SKM-1 (cell line): ENCODE results near the gene VNN1.

ENCODE experiments used
- DNase-seq: peaks from one replicate; lab custom pipeline; 2025; ENCODE audit not compliant: unreplicated experiment; lab: John Stamatoyannopoulos, UW

The VNN1 gene, protein sequence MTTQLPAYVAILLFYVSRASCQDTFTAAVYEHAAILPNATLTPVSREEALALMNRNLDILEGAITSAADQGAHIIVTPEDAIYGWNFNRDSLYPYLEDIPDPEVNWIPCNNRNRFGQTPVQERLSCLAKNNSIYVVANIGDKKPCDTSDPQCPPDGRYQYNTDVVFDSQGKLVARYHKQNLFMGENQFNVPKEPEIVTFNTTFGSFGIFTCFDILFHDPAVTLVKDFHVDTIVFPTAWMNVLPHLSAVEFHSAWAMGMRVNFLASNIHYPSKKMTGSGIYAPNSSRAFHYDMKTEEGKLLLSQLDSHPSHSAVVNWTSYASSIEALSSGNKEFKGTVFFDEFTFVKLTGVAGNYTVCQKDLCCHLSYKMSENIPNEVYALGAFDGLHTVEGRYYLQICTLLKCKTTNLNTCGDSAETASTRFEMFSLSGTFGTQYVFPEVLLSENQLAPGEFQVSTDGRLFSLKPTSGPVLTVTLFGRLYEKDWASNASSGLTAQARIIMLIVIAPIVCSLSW

GRCh38 chr6:132713352-132714134 lies at the start of gene VNN1:
VNN1 (minus strand) TSS chr6:132714055; CDS start chr6:132714035, 20 bp downstream.
- peak; percentile 66 for DNase-seq

GRCh38 chr6:132763269-132763668 lies 49.4 kb upstream of the VNN1 start:
- no peak for DNase-seq

- DNase-seq = no peak
These were observed 46.4 kb upstream of the VNN1 start for GRCh38 chr6:132760256-132760655.

- no peak for DNase-seq
These were observed 44.8 kb upstream of the VNN1 start for GRCh38 chr6:132758689-132759088.

GRCh38 chr6:132752255-132752654 lies 38.4 kb upstream of the VNN1 start:
- no peak for DNase-seq

DNA sequence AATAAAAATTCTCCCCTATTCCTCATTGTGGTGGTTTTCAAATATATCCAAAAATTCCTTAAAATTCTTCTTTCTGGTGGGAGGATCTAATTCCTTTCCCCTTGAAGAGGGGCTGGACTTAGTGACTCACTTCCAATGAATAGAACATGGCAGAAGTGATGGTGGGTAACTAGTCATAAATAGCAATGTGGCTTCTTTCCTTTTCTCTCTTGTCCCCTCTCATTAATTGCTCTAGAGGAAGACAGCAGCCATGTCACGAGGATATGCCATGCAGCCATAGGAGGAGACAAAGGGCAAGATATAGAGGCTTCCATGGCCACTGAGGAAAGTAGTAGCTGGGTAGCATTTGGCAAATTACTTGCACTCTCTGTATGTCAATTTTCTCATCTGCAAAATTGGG lies 38.0 kb upstream of the VNN1 start:
- DNase-seq = no peak

- no peak for DNase-seq
These were observed 37.5 kb upstream of the VNN1 start for GRCh38 chr6:132751306-132751705.

- no peak for DNase-seq
These were observed 36.8 kb upstream of the VNN1 start for GRCh38 chr6:132750455-132751248.

DNA sequence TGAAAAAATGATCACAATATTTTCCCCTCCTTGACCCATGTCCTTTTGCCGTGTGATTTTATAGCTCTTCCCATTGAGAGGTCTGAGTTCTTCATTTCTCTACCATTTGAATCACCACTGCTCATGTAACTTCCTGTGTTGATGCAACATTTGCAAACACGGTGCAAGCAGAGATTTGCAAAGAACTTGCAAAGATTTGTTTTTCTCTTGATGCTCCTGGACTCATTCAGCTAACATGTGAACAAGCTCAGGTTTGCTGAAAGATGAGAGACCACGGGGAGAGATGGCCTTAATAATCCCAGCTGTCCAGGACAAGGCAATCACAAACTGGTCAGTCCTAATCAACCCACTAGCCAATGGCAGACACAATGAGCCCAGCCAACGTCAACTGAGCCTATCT lies 35.3 kb upstream of the VNN1 start:
- DNase-seq = peak; percentile 48

DNA sequence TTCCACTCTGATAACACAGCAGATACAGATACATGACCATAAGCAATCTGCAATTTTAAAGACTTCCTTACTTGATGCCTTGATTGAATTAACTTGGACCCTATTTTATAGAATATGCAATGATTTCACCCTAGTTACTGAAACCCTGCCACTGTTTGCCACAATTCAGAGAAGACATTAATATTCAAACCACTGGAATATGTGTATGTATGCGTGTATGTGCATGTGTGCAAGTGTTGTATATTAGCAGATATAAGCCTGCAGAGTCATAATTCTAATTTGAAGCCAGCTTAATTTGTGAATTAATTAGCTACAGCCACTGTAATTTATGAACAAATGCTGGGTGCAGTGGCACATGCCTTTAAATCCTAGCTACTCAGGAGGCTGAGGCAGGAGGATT lies 34.6 kb upstream of the VNN1 start:
- no peak for DNase-seq

GRCh38 chr6:132746048-132746447 lies 32.2 kb upstream of the VNN1 start:
- DNase-seq = peak; percentile 53

- no peak for DNase-seq
These were observed 28.6 kb upstream of the VNN1 start for GRCh38 chr6:132742495-132742894.

- no peak for DNase-seq
These were observed 27.4 kb upstream of the VNN1 start for GRCh38 chr6:132741281-132741680.

DNA sequence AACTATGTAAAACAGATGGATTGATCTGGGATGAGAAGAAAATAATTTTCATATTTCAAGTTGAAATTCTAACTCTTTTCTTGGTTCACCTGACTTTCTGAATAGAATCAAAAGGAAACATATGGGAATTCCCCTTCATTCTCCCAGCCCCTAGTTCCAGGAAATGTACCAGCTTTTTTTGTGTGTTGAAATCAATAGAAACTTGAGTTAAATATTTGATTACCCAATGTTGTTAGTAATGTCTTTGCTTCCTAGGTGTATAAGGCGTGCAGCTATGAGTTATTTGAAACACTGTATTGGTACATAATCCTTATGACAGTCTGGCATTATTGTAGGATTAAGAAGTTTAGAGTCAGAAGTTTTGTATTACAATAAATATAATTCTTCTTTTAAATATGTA lies 22.4 kb upstream of the VNN1 start:
- DNase-seq = no peak

GRCh38 chr6:132734694-132735236 lies 20.9 kb upstream of the VNN1 start:
- peak; percentile 26 for DNase-seq

- no peak for DNase-seq
These were observed 20.0 kb upstream of the VNN1 start for GRCh38 chr6:132733814-132734213.

- DNase-seq = no peak
These were observed 19.4 kb upstream of the VNN1 start for GRCh38 chr6:132733283-132733682.

DNA sequence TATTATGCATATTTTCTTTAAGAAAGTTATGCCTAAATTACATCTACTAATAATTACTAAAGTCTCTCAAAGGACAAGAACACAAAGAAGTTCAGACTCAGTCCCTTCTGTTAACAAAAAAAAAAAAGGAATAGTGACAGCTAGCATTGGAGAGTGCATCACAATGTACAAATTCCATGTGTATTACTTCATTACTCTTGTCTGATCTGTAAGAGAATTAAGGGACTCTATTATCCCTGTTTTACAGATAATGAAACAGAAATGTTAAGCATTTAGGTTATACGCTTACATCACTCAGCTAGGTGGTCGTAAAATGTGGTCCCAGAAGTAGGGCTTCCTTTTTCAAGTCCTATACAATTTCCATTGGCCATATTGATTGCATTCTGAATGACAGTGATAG lies 17.2 kb upstream of the VNN1 start:
- DNase-seq = no peak

DNA sequence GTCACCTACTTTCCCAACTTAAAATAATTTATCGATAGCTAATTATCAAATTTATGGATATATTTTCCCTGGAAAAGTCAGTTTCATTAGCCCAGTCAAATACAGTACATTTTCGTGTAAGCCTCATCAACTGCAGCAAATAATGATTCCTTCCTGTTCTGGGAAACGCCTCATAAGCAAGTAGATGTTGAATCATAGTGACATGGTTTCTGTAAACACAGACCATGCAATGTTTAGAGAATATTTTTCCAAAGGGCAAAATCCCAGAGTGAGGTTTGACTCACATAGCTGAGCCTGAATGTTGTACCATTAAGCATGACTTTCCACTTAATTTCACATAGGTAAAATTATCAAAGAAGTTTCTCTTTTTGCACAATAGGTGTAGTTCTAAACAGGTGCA lies 16.7 kb upstream of the VNN1 start:
- no peak for DNase-seq

GRCh38 chr6:132728616-132729015 lies 14.8 kb upstream of the VNN1 start:
- DNase-seq = no peak

- DNase-seq = no peak
These were observed 12.7 kb upstream of the VNN1 start for GRCh38 chr6:132726608-132726975.
